Right ventricle myocardium inferior (tissue), 1 donor: ENCODE measurements around the gene FKBP11. TPM values are rescaled to one million over a fixed set of nuclear protein-coding genes. Genes with fewer than 3 reads are reported as not detected.

Experiments
- ATAC-seq: fragments of 200-7000 bp; cut with Tn5 transposase; one replicate; pipeline ENCODE4 v1.9.1; 2020; ENCODE audit warnings: mild to moderate bottlenecking, moderate library complexity
- DNase-seq: peaks from one replicate; pipeline ENCODE4 v3.0.0; 2021; ENCODE audit errors: missing footprints
- intact Hi-C: fragments of 100-400 bp; cut with DNase I; formaldehyde crosslinking; loops from one replicate; pipeline ENCODE4 v1.11.0; 2022
- long read RNA-seq: library from polyadenylated mRNA; unstranded; transcript quantifications from one replicate; pipeline ENCODE4 v2.0.0, GENCODE V29; 2021
- total RNA-seq: library from RNA; stranded (reverse); fragmentation: NEBNext Ultra II Directional; extraction: Animal tissue kit (Norgen Biotek cat#: 25700); gene quantifications from one replicate; pipeline ENCODE4 v1.2.1, GENCODE V29; 2021
- donor health status: DM: no; HTN: yes; CAD: no; lungs with severe emphysema.

Gene FKBP11
- total RNA-seq: 3.7 TPM
- long read RNA-seq: 0 reads

DNA sequence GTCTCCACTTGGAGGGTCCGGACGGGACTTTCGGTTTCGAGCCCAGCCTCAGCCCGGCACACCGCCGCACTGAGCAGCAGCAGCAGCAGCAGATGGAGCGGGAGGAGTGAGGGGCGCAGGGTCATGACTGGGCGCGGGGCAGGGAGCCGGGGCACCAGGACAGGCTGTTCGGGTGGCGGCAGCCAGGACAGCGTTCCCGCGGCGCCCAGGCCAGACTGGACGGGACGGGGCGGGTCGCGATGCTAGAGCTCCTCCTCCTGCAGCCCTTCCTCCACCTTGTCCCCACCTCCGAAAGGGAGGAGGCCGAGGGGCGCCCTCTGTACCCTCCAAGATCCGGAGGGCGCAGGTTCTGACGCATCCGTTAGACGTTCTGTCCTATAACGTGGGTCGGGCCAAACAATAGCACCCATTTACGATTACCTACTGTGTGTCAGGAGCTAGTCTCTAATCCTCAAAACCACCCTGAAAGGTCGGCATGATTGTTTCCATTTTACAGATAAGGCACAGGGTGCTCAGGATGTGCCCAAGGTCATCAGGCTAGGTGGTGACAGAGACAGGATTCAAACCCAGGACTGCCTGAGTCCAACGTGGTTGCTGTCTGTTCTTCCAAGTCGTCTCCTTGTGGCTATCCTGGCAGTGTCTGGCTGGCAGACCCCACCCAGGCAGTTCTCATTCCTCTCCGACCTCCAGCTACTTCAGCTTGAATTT, at the start of gene FKBP11:
Gene FKBP11 (minus strand): TSS at position 189 of the 708 bp plus-strand sequence. CDS start 64 bp downstream, at position 125.
- intact Hi-C loops: no loop called here
- peak; percentile 91 for ATAC-seq
- peak; percentile 84 for DNase-seq

DNA sequence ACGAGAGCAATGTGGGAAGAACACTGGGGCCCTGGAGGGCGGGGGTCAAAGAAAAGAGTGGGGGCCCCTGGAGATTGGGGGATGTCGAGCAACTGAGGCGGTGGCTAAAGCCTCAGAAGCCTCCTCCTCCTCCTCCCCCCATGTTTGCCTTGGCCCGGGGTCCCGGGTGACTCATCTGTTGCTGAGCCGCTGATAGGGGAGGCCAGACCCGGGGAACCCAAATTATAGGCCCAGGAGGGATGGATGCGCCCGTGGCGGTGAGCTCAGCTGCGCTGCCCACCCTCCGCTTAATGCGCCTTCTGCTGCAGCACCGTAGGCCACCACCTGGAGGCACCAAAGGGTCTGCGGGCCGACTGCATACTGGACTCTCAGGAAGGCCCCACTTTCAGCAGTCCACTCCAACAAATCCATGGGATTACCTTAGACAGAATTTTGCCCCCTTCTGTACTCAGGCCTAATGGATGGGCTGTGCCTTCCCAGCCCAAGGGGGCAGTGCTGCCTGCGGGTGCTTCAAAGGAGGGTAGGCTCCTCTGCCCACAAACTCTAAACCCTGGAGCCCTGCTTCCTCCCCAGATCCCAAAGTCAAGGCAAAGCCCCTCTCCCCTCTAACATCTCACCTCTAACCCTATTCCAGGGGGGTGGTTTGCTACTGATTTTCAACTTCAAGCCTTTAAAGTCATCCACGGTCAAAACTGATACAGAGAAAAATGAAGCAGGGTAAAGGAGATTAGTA, 48.8 kb upstream of the FKBP11 start:
- ATAC-seq: peak; percentile 74
- no peak for DNase-seq
- intact Hi-C loops: no loop called here

DNA sequence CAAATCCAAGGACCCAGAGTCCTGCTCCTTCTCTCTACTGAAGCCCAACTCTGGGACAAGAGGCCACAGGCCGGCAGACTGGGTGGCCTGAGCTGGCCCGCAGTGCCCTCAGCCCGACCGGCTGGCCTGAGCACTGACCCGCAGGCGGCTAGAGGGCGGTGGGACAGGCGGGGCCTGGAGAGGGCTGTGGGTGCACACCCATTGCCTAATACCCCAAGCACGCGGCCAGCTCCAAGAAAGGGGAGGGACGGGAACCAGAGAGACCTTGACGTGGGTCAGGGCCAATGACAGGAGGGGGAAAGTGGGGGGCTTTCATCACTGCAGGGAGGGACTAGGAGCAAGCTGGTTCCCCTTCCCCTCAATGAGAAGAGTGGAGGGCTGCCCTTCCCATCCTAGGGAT, 48.2 kb upstream of the FKBP11 start:
- DNase-seq (peak; percentile 86), ATAC-seq (peak; percentile 82)
- intact Hi-C loops: no loop called here

DNA sequence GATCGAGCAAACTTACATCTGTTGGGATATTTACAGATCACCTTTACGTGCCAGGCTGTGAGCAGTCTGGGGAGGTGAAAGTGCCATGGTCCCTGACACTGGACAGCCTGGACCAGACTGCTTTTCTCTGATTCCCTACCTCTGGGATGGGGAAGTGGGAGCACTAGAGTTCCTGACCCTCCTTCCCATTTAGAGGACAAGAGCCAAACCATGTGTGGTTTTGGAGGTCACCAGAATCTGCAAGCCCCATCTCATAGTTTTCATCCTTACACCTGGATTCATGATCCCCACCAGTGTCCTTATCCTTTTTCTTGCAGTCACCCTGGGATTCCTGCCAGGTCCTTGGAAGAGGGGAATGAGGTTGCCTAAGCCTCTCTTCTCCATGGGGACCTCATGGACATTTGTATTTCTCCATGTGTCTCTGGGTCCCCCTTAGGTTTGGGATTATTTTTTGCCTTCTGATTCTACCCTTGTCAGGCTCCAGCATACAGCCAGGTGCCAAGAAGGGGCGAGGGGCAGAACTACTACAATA, 47.7 kb upstream of the FKBP11 start:
- DNase-seq (no peak), ATAC-seq (no peak)
- intact Hi-C loops: no loop called here

DNA sequence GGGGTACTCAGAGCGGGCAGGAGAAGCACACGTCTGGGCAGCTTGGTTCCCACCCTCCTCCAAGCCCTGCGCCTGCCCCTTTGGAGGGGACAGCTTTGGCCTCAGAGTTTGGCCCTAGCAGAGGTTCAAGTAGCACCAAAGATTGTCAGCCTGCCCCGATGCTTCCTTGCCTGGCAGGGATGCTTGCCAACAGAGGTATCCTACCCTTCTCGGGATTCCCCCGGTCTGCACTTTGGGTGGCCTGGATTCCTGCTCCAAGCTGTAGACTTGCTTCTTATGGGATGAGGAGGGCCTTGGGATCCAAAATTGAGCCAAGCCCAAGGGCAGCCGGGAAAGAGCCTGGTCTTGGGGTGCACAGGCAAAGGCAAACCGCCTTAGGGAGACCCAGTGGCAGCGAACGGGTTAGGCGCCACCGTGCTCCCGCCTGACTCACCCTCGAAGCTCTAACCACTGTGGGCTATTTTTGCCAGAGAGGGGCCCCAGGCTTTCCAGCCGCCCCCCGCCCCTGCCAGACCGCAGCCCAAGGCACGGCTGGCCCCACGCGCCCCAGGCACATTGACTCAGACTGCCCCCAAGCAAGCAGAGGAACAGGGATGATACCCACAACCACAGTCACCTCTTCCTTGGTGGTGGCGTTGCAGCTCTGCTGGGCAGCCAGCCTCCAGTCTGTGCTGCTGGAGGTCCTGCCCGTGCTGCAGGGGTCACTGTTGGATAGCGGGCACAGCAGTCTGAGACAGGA, 47.1 kb upstream of the FKBP11 start:
- intact Hi-C loops: no loop called here
- ATAC-seq (no peak), DNase-seq (no peak)

DNA sequence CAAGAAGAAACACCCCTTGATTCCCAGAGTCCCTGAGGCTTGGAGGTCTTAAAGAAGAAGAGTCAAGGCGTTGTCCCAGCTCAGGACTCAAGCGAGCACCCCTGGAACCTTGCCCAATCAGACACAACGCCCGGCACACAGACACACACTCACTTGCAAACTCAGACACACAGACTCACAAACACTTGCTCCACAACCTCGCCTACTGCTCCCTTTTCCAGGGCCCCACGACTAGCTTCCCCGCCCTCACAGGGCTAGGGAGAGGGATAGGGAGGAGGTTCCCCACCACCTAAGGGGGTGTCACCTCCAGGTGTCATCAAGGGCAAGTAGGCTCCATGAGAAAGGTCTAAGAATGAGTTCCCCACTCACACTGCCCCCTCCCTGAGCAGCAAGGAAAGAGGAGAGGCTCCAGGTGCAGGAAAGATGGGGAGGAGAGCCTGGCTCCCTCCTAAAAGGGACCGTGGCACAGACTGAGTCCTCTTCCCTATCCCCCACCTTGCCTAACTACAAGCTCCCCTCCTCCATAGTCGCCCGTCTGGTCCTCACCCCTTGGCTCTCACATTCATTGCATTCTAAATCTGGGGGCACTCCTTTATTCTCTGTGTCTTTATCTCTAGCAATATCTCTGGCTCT, 45.5 kb upstream of the FKBP11 start:
- DNase-seq (no peak), ATAC-seq (no peak)
- intact Hi-C loops: no loop called here

DNA sequence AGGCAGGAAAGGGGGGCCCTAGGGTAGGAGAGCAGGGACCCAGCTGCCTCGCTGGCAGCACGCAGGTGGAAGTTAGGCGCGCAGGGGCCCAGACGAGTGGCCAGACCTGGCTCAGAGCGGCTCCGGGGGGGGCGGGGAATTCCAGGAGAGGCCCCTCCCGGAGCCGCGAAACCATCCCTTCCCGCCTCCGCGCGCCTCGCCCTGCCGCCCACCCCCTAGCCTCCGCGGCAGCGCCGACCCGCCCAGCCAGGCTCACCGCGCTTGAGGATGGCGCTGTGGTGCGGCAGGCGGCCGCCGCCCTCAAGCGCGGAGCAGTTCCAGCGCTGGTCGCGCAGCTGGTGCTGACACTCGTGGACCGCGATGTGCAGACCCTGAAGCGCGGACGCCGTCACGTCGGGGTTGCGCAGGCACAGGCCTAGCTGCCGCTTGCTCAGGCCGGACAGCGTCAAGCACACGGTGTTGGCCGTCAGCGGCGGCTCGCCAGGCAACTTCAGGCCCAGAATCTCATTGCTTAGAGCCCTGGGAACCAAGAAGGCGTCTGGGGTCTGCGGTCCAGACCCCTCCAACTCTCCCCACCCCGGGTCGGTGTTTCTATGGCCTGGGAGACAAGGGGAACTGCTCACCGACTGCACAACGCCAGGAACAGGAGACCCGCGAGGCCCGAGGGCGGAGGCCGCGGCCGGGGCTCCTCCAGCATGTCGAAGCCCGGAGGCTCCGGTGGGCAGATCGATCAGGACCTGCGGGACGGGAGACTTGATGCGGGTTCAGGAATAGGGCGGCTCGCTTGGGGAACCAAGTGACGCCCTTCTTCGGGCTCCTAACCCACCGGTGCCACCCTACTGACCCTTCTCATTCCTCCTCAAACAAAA, 44.8 kb upstream of the FKBP11 start:
- no peak for DNase-seq
- intact Hi-C loops: no loop called here
- ATAC-seq: no peak

DNA sequence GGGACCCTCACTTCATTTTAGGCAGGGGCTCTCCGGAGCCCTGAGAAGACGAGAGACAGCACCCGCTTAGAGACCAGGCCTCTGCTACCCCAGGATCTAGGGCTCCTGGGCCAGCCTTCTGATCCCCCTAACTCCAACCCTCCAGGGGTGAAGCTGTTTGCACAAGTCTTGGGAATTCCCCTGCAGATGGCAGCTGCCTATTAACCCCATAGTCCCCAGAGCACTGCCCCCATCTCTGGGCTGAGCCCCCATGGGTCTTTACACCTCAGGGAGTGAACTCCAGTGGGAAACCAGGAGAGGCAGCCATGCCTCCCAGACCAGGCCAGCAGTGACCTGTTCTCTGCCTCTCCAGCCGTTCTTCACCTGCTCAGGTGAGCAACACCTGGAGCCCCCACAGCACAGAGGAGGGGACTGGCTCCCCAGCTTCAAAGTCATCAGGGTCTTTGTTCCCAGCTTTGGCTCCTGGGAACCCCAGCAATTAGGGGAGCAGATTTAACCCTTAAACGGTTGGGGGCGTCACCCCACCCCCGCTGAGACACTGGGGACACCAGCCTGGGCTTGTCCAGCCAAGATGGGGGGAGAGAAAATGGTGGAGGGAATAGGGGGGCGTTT, 44.0 kb upstream of the FKBP11 start:
- intact Hi-C loops: no loop called here
- ATAC-seq: no peak
- DNase-seq: no peak

DNA sequence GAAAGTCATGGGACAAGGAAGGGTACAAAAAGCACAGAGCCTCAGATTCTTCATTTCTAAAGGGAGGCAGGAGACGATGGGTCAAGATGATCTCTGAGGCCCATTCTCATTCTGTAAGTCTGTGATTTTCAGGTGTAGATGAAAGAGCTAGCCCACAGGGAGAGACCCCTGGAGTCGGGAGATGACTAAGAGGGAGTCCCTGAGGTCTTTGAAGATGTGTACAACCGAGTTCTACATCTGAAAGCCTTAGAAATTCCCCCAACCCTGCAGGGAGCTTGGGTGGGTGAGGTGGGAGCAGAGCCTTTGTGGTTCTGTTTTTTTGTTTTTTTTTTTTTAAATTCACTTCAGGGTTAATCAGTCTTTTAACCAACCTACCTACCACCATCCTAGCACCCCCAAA, 43.2 kb upstream of the FKBP11 start:
- intact Hi-C loops: no loop called here
- ATAC-seq (no peak), DNase-seq (no peak)

DNA sequence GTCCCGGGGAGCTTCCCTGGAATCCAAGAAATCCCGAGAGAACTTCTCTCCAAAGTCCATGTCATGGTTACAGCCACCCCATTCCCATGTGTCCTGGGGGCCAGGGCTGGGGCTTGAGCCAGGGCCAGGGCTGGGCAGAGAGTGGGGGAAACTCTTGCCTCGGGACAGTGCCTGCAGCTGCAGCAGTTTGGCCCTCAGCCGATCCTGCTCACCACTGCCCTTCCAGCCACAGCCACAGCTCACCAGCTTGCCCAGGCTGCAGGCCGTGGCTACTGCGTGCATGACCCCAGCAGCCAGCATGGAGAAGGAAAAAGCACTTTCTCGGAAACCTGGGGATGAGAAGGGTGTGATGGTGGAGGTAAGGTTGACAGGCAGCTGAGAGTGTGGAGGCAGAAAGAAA, 42.7 kb upstream of the FKBP11 start:
- intact Hi-C loops: no loop called here
- ATAC-seq (no peak), DNase-seq (no peak)

DNA sequence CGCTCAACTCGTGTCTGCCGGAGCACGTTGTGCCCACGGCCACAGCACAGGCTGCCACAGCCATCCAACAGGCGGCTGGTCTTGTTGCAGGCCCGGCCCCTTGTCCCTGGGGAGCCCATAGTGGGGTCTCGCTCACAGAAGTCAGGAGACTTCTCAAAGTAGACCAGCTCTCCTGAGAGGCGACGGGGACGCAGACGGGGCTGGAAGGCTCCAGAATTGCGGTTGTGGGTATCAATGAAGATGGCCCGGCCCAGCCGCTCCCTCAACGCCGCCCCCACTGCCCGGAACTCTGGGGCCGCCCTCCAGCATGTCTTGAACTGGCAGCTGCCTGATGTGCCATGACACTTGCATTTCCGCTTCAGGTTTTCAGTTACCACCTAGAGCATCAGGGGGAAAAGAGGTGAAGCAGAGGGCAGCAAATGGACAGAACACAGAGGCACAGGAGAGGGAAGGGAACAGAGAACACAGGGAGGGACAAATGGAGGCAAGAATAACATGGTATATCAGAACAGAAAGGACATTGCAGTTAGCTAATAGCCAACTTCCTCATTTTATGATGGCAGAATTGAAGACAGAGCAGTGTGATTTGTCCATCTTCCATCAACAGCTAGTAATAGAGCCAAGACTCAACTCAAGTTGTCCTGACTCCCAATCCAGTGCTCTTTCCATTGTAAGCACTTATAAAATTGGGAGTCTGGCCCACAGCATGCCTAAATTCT, 41.0 kb upstream of the FKBP11 start:
- no peak for DNase-seq
- no peak for ATAC-seq
- intact Hi-C loops: no loop called here

DNA sequence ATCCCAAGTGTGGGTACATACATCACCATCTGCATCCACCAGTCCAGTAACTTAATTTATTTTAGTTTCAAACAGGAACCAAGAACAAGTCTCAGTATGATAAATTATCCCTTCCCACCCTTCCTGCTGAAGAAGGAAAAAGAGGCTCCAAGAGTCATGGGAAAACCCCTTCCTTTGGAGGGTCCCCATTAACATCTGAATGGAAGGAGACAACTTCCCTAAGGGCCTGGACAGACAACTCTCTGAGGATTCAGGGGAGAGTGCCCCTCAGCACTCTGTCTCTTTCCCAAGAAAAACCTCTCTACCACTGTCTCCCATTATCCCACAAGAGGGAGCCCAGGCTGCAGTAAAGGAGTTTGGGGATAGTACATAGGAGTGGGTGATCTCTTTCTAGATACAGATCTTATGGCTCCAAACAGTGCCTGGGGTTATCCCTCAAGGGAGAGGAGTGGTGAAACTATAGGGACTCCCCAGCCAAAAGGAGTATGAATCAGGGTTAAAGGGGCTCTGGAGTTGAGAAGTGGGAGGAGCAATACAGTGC, 40.1 kb upstream of the FKBP11 start:
- intact Hi-C loops: no loop called here
- DNase-seq (no peak), ATAC-seq (no peak)

DNA sequence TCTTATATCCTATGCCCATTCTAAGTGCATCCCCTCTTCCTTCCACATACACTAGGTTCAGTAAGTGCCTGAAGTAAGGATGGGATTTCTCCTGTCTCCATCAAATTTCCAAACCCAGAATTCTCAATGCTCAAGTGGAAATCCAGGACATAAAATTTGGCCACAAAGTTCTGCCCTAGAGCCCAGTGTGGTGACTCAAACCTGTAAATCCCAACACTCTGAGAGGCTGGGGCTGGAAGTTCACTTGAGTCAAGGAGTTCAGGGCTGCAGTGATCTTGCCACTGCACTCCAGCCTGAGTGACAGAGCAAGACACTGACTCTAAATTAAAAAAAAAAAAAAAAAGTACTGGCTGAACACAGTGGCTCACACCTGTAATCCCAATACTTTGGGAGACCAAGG, 36.5 kb upstream of the FKBP11 start:
- no peak for ATAC-seq
- intact Hi-C loops: no loop called here
- DNase-seq: no peak

DNA sequence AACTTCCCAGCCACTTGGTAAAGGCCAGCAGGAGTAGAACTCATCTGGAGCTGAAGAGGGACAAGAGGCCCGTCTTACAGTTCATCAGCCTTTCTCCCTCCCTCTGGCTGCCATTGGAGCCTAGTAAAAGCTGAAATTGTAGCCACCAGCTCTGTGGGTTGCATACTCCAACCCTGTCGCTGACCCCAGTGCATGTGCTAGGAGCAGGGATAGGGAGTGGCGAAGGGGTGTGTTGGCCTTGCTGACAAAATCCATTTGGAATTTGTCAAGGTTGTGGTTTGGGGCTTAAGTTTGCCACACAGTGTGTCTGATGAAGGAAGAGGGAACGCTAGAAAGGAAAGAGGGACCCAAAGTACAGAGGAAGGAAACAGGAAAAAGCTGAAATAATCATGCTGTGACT, 36.0 kb upstream of the FKBP11 start:
- DNase-seq: no peak
- ATAC-seq: no peak
- intact Hi-C loops: no loop called here

DNA sequence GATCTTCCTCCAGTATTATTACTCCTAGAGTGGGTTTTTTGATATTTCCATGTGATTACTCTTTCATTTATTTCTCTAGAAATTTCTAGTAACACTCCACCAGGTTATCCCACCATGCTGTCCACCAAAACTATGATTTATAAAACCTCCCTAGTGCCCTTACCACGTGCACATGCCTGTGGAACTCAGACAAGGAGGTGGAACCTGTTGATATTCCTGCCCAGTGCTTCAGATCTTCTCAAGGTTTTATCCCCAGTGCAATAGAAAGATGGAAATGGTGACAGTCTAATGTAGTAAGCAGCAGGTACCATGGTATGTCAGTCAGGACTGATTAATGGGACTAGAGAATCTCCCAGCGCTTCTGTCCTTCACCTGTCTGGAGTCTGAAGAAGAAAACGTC, 35.5 kb upstream of the FKBP11 start:
- ATAC-seq (no peak), DNase-seq (no peak)
- intact Hi-C loops: no loop called here

DNA sequence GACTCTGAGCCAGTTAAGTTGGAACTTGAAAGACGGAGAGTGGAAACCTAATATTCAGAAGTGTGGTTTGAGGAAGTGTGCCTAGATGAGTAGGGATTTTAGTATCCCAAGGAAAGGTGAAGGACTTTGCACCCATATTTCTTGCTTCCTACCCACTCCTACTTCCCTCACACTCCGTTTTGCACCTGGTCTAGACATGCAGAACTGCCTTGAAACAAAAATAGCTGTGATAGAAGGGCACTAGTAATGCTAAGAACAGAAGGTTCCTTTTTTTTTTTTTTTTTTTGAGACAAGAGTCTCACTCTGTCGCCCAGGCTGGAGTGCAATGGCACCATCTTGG, 32.7 kb upstream of the FKBP11 start:
- ATAC-seq: no peak
- DNase-seq: no peak
- intact Hi-C loops: no loop called here
